ENCODE measurements around the gene TNF.

GRCh38 chr6:31567531-31568370, 7.6 kb upstream of the TNF start:
- TF ChIP-seq JUN (CRISPR knock-in tag; IDR thresholded peaks at IDR 0.05) (no peak), CTCF (IDR thresholded peaks at IDR 0.05) (no peak), ATF2 (CRISPR knock-in tag; IDR thresholded peaks at IDR 0.05; ENCODE audit: borderline replicate concordance, low read depth) (no peak), CBFB (CRISPR knock-in tag; IDR thresholded peaks at IDR 0.05; ENCODE audit: low read depth) (no peak), FOXJ3 (CRISPR knock-in tag; IDR thresholded peaks at IDR 0.05; ENCODE audit: borderline replicate concordance) (no peak), STAT6 (CRISPR knock-in tag; conservative IDR thresholded peaks at IDR 0.05; ENCODE audit: low read depth) (no peak), ZNF232 (CRISPR knock-in tag; IDR thresholded peaks at IDR 0.05) (no peak), E2F4 (CRISPR knock-in tag; IDR thresholded peaks at IDR 0.05; ENCODE audit: borderline replicate concordance, low read depth) (no peak), ESRRA (CRISPR knock-in tag; IDR thresholded peaks at IDR 0.05; ENCODE audit: borderline replicate concordance) (no peak), HMGXB4 (CRISPR knock-in tag; IDR thresholded peaks at IDR 0.05) (no peak), MAX (CRISPR knock-in tag; IDR thresholded peaks at IDR 0.05) (no peak), RORB (CRISPR knock-in tag; IDR thresholded peaks at IDR 0.05) (no peak), E2F1 (CRISPR knock-in tag; IDR thresholded peaks at IDR 0.05) (no peak), ZNF263 (CRISPR knock-in tag; IDR thresholded peaks at IDR 0.05; ENCODE audit: low read depth) (no peak)
